NCI-H226 (cell line): ENCODE data around the gene GABBR2.
A peak's percentile ranks its signal among the peaks of the same experiment; 100 is the strongest.
"Not testable (repeated sequence)": the region's sequence is repeated elsewhere in the genome, so short reads cannot be mapped to it uniquely, and the experiment has no call there.

ENCODE experiments used
- DNase-seq: peaks from one replicate; pipeline ENCODE4 v3.0.0-alpha.2; 2015

The GABBR2 gene

GRCh38 chr9:98591696-98592095 lies 117.0 kb downstream of the GABBR2 start:
- no peak for DNase-seq

GRCh38 chr9:98590101-98590500 lies 118.6 kb downstream of the GABBR2 start:
- DNase-seq: no peak

DNA sequence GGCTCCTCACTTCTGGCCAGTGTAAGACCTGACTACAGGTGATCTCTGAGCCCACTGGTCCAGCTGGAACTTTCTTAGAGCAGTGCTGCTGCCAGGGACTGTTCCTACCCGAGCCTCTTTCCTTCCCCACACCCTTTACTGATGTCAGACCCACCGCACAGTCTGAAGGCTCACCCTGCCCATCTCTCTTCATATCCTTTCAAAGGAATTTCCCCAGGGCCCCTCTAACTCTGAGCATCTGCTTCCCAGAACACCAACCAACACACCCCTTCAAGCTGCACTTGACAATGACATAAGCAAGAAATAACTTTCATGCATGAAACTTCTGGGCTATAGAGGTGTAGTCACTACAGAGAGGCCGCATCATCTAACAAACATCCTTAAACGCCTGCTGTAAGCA lies 119.6 kb downstream of the GABBR2 start:
- no peak for DNase-seq

- DNase-seq: not testable (repeated sequence)
Measured at GRCh38 chr9:98584853-98585438, 123.8 kb downstream of the GABBR2 start.

GRCh38 chr9:98584059-98584458 lies 124.7 kb downstream of the GABBR2 start:
- DNase-seq: no peak

- no peak for DNase-seq
Measured at GRCh38 chr9:98583417-98583816, 125.3 kb downstream of the GABBR2 start.

- DNase-seq: no peak
Measured at GRCh38 chr9:98580956-98581355, 127.8 kb downstream of the GABBR2 start.

- DNase-seq: no peak
Measured at GRCh38 chr9:98579700-98580099, 129.0 kb downstream of the GABBR2 start.

DNA sequence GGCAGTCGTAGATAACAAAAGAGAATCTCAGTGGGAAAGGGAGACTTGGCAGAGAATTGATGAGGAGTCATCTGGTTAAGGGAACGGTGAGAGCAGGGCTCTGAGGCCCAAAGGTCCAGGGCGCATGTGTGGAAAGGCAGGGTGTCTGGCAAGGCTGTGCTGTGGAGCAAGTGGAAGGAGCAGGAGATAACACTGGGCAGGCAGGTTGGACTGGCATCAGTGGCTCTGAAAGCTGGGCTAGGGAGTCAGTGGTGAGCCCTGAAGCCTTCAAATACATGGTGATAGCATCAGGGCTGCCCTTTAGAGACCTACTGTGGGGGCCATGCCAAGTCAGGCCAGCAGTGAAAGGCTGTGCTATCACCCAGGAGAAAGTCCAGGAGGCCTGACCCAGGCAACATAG lies 131.3 kb downstream of the GABBR2 start:
- no peak for DNase-seq

GRCh38 chr9:98576859-98577258 lies 131.9 kb downstream of the GABBR2 start:
- no peak for DNase-seq

DNA sequence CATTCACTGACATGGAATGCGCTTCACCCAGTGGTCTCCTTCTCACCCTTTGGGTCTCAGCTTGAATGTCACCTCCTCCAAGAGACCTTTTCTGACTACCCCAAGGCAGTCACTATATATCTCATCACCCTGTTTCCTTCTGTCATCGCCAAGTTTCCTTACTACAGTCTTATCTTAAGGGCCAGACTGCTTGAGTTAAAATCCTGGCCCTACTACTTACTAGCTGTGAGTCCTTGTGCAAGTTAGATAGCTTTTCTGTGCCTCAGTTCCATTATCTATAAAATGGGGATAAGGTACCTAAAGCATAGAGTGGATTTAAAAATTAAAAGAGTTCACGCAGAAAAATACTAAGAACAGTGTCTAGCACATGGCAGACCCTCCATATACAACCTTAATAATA lies 132.4 kb downstream of the GABBR2 start:
- DNase-seq: no peak

DNA sequence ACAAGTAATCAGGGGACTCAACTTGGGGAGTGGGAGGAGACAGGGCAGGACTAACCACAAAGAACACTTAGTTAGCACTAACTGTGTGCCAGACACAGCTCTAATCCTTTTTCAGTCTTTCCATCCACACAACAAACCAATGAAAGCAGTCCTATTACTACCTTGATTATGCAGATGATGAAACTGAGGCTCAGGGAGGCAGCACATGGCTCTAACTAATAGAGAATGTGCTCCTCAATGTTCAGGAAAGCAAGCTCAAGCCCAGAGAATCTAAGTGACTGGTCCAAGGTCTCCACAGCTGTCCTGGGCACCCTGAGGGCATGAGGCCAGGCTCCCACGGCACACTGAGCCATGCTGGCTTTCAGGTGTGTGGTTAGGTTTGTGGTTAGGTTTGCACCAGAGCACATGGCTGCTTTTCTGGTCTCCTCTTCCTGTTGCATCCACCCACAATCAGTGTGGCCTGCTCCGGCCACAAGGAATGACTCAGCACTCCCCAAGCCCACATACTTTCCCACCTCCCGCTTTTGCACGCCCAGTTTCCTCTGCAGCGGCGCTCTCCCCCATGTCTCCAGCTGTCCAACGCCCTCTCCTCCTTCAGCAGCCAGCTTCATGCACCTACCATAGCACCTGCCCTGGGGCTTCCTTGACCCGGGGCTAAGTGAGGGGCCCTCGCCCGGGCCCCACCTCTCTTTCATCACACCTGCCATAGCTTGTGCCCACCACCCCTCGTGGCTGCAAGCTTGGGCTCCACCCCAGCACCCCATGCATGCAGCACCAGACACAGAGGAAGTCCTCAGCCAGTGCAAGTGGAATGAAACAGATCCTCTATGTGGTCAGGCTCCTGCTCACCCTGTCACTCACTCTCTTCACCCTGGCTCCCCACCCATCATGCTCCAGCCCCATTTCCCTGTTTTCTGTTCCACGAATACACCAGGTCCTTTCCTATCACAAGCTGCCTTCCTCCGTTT lies 133.1 kb downstream of the GABBR2 start:
- DNase-seq: peak; percentile 89

- no peak for DNase-seq
Measured at GRCh38 chr9:98573749-98574278, 134.9 kb downstream of the GABBR2 start.

DNA sequence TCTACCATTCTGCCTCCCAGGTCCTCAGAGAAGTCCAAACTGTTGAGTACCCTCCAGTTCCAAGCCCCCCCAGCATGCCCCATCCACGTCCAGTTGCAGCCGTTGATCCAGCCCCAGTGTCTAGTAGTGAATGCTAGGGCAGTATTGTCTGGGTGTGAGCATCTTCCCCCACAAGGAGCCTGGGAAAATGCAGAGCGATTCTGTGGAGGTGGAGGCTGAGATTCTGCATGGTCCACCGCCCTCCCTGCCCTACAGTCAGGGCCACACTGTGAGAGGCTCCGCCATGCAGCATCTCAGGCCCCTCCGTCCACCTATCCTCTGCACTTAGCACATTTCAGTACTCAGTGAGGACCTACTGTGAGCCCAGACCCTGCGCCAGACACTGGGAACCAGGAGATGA lies 135.9 kb downstream of the GABBR2 start:
- no peak for DNase-seq

GRCh38 chr9:98572054-98572627 lies 136.6 kb downstream of the GABBR2 start:
- no peak for DNase-seq

GRCh38 chr9:98571643-98572042 lies 137.1 kb downstream of the GABBR2 start:
- DNase-seq: no peak

GRCh38 chr9:98570663-98571440 lies 137.9 kb downstream of the GABBR2 start:
- DNase-seq: no peak

GRCh38 chr9:98570055-98570454 lies 138.7 kb downstream of the GABBR2 start:
- DNase-seq: no peak

DNA sequence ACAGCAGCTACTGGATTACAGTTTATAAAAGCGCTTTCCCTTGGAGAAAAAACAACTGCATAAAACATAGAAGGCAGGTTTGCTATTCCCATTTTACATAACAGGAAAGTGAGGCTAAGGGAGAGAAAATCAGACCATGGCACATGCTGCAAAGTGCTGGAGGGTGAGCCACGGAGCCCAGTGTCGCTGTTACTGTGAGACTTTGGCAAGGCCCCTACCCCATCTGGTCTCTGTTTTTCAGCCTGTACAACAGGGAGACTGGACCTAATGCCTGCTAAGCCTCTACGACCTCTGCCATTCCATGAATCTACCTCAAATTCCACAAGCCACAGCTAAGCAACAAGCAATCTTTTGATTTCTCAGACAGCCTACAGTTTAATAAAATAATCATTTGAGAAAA lies 139.2 kb downstream of the GABBR2 start:
- no peak for DNase-seq

GRCh38 chr9:98568909-98569469 lies 139.7 kb downstream of the GABBR2 start:
- DNase-seq: no peak

DNA sequence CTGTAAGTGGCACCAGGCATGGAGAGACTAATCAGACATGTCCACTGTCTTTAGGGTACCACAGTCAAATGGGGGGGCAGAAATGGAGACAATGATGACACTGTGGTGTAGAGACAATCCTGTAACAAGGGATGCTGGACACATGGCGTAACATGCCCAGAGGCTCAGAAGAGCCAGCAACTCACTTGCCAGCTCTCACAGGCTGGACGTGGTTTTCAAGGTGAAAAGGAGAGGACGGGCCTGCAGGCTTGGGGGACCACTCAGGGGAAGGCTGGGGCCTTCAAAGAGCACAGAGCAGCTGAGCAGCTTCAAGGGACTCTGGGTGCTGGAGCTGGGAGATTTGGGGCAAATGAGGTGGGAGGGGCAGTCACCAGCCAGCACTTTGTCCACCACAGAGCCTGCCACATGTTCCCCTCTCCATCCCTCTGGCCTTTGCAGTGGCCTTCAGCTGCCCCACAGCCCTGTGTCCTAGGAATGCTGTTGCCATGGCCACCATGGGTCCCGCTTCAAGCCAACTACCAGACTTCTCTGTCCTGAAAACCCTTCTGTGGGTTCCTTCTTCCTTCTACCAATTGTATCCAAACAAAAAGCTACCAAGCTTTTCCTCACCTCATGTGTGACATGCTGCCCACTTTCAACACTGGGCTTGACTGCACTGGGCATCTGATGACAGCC lies 140.4 kb downstream of the GABBR2 start:
- no peak for DNase-seq
